Transverse colon (tissue), 4 donors: ENCODE measurements around the gene HOXB7.

Source experiments
- EP300 ChIP-seq: sonication (generic); formaldehyde crosslinking; IDR thresholded peaks from one replicate; pipeline ENCODE4 v1.6.1; 2017; ENCODE audit warnings: antibody characterized with exemption, low read depth
- POLR2A ChIP-seq: fragments of 450-650 bp; IDR thresholded peaks from one replicate; pipeline ENCODE4 v1.6.1; 2016; ENCODE audit warnings: antibody characterized with exemption, mild to moderate bottlenecking, moderate library complexity
- POLR2AphosphoS5 ChIP-seq, 3 donors: sonication (generic); formaldehyde crosslinking; IDR thresholded peaks; one replicate each; pipeline ENCODE4 v1.6.1; 2016; ENCODE audit warnings: antibody characterized with exemption in 3 of 3
- TF ChIP-seq, protein P1 (sequence below), 5 experiments: fragments of 200-600 bp in 3 of 5; fragments of 450-650 bp in 2 of 5; sonication (generic) in 3 of 5; IDR thresholded peaks; 1 replicate in 2 of 5; 2 replicates in 3 of 5; pipeline ENCODE4 v1.5.1; 2016 to 2017; ENCODE audit warnings: antibody characterized with exemption in 5 of 5, inconsistent platforms in 3 of 5, mild to moderate bottlenecking in 2 of 5, moderate library complexity in 1 of 5

DNA sequence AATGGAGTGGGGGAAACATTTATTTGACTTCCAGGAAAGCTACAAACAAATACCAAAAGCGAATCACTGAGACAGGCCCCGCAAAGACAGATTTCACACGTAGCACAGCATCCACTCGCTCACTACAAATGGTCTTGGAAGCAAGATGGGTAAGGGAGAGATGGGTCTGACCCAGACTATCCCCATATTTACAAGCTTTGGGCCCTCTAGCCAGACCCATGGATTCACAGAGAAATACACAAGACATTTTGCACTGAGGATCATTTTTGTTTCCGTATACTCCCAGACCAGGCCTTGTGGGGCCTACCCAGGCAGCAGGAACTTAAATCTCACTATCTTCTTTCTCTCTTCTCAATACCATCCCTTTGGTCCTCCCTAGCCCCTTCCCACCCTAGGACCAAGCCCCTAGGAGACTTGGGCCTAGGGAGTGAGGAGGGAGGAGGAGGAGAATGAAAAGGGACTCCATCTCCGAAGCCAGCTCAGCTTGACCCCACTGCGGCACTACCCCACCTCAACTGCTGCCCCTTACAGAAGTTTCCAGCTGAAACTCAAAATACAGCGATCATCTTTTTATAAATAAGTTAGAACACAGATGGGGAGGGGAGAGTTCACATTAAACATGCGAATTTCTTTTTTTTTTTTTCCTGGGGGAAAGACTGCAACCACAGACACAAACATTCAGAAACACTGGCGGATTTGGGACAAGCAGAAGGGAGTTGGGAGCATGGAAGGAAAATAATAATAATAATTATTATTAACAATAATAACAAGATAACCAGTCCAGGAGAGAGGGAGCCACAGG is 19.4 kb downstream of the HOXB7 start:
- no peak for TF ChIP-seq POLR2A
- TF ChIP-seq, protein P1, sequence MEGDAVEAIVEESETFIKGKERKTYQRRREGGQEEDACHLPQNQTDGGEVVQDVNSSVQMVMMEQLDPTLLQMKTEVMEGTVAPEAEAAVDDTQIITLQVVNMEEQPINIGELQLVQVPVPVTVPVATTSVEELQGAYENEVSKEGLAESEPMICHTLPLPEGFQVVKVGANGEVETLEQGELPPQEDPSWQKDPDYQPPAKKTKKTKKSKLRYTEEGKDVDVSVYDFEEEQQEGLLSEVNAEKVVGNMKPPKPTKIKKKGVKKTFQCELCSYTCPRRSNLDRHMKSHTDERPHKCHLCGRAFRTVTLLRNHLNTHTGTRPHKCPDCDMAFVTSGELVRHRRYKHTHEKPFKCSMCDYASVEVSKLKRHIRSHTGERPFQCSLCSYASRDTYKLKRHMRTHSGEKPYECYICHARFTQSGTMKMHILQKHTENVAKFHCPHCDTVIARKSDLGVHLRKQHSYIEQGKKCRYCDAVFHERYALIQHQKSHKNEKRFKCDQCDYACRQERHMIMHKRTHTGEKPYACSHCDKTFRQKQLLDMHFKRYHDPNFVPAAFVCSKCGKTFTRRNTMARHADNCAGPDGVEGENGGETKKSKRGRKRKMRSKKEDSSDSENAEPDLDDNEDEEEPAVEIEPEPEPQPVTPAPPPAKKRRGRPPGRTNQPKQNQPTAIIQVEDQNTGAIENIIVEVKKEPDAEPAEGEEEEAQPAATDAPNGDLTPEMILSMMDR (IDR thresholded peaks at IDR 0.05), result no peak
- TF ChIP-seq EP300, result no peak
- TF ChIP-seq POLR2AphosphoS5 (IDR thresholded peaks at IDR 0.05), result no peak
